ENCODE results near the gene CALML5. TPM values are rescaled to one million over a fixed set of nuclear protein-coding genes. Genes with fewer than 3 reads are reported as not detected.

CALML5 gene
- total RNA-seq, 1 experiment from 2014 or later, result not detected

DNA sequence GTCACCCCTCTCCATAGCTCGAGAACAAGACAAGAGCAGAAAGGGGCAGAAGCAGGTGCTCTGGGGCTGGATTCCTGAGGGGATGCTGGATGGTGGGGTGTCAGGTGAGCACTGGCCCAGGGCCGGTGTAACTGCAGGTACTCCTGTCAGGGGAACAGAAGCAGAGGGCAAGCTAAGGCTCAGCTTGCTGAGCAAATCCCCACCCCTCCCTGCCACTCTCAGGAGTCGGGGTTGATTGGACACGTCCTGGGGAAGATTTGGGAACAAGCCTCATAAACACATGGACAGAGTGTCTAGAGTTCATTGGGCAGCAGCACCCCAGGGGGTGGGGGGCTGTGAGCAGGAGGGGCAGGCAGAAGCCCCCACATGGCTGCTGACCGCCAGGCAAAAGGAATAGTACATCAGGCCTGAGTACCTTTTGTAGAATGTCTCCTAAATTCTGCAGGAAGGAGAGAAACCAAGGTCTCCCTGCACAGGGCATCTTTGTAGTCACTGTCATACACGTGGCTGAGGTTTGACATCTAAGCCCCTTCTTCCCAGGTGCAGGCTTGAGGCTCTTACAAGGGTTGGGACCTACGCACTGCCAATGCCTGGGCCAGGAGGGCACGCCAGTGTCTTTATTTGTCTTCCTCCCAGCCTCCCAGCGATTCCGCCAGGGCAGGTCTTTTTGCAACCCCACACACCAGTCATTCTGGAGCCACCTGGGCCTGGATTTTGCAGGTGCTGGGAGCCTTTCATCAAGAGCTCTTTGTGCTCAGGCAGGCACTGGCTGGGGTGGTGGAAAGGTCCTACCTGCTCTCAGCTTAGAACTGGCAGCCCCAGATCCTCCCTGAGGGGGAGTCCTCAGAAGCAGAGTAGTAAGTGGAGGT is 28.2 kb upstream of the CALML5 start:
- Histone ChIP-seq H3K27ac (no peak overlapping the region), H3K36me3 (no peaks in the 10 kb centered on the region), H3K27me3 (no peaks in the 10 kb centered on the region), H3K4me3 (no peak overlapping the region), H3K9me3 (replicated peaks) (no peaks in the 10 kb centered on the region), H3K4me1 (no peaks in the 10 kb centered on the region)
- DNase-seq, result no peak

- no peak for DNase-seq
- H3K27ac ChIP-seq, result no peak overlapping the region
- H3K4me3 ChIP-seq, result no peak overlapping the region
- H3K36me3 ChIP-seq, result no peaks in the 10 kb centered on the region
- no peaks in the 10 kb centered on the region for H3K4me1 ChIP-seq
- no peaks in the 10 kb centered on the region for H3K9me3 ChIP-seq (replicated peaks)
- H3K27me3 ChIP-seq, result no peaks in the 10 kb centered on the region
These were observed 27.4 kb upstream of the CALML5 start for GRCh38 chr10:5526691-5527331.

GRCh38 chr10:5525561-5526341 is 26.4 kb upstream of the CALML5 start:
- Histone ChIP-seq H3K4me3 (no peak overlapping the region), H3K27ac (no peak overlapping the region), H3K36me3 (no peaks in the 10 kb centered on the region), H3K9me3 (replicated peaks) (no peaks in the 10 kb centered on the region), H3K4me1 (no peaks in the 10 kb centered on the region), H3K27me3 (no peaks in the 10 kb centered on the region)
- no peak for DNase-seq

DNA sequence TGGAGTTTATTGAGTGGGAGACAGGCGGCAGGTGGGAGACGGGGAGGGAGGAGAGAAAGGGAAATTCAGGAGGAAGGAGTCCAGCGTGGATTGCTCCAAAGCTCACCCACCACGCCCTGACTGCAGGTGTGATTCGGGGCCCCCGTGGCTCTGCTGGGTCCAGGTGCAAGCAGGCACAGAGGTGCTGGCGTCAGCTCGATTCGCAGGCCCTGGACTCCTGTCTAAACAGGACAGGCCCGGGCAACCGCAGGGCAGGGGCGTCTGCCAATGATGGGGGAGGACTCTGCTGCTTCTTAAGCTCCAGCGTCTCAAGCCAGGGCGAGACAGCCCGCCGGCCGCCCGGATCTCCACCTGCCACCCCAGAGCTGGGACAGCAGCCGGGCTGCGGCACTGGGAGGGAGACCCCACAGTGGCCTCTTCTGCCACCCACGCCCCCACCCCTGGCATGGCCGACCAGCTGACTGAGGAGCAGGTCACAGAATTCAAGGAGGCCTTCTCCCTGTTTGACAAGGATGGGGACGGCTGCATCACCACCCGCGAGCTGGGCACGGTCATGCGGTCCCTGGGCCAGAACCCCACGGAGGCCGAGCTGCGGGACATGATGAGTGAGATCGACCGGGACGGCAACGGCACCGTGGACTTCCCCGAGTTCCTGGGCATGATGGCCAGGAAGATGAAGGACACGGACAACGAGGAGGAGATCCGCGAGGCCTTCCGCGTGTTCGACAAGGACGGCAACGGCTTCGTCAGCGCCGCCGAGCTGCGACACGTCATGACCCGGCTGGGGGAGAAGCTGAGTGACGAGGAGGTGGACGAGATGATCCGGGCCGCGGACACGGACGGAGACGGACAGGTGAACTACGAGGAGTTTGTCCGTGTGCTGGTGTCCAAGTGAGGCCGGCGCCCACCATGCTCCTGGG is 25.5 kb upstream of the CALML5 start, which contains the start of gene CALML3:
Gene CALML3 (plus strand): TSS at position 321 of the 920 bp plus-strand sequence. CDS start 125 bp downstream, at position 446.
- Histone ChIP-seq H3K36me3 (no peaks in the 10 kb centered on the region), H3K9me3 (replicated peaks) (no peaks in the 10 kb centered on the region), H3K4me1 (no peaks in the 10 kb centered on the region), H3K27me3 (no peaks in the 10 kb centered on the region), H3K4me3 (no peak within 1 kb of the TSS), H3K27ac (no peak within 1 kb of the TSS)
- DNase-seq, result no peak

DNA sequence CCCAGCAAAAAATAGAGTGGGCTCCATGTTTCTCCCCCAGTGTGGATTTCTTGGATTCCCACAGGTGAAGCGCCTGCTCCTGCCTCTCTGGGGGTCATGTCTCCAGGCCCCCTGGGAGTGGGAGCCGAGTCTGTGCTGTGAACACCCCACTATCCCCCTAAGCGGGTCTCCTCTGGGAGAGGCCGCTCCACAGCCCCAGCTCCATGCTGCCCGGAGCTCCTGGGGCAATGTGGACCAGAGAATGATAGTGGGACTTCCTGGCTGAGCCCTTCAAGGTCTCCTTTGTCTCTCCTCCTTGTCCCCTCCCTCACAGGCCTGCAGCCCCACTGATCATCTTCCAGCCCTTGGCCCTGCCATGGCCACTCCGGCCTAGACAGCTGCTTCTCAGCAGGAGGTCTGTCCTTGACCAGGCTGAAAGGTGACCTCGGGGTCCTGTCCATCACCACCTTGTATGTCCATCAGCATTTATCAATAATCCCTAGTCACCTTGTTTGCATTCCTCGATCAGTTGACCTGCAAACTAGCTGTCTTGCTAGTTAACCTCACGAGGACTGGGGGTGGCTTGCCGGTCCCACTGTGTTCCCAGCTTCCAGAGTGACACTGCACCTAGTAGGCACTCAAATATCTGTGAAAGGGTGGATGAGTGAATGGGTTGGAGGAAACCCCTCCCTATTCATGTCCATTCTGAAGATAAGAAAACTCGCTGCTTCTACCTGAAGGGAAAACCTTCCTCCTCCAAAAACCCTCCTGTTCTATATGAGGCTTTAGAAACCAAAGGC is 24.6 kb upstream of the CALML5 start:
- no peak overlapping the region for H3K4me3 ChIP-seq
- H3K27me3 ChIP-seq, result no peaks in the 10 kb centered on the region
- H3K36me3 ChIP-seq, result no peaks in the 10 kb centered on the region
- no peak overlapping the region for H3K27ac ChIP-seq
- H3K9me3 ChIP-seq (replicated peaks), result no peaks in the 10 kb centered on the region
- no peaks in the 10 kb centered on the region for H3K4me1 ChIP-seq
- DNase-seq, result no peak

- H3K9me3 ChIP-seq (replicated peaks), result no peaks in the 10 kb centered on the region
- no peak for DNase-seq
- no peaks in the 10 kb centered on the region for H3K27me3 ChIP-seq
- H3K27ac ChIP-seq, result no peak overlapping the region
- H3K4me1 ChIP-seq, result no peaks in the 10 kb centered on the region
- H3K36me3 ChIP-seq, result no peaks in the 10 kb centered on the region
- no peak overlapping the region for H3K4me3 ChIP-seq
These were observed 23.7 kb upstream of the CALML5 start for GRCh38 chr10:5522913-5523560.

DNA sequence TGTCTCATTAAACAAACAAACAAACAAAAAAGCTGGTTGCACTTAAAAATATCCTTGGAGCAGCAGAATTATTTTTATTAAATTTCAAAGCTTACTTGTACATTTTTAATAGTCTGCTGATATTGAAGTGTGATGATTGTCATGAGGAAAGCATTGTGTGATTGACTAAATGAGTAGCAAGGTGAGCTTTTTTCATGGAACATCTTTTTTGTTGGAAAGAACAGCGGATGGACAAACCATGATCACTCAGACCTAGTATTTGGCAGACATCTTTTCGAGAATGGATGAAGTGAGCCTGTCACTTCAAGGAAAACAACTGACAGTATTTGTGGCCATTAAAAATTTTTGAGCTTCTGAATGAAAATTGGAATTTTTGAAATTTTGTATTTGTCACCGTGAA is 19.7 kb upstream of the CALML5 start:
- H3K27ac ChIP-seq, result no peak overlapping the region
- no peak for DNase-seq
- H3K9me3 ChIP-seq (replicated peaks), result no peaks in the 10 kb centered on the region
- H3K27me3 ChIP-seq, result no peaks in the 10 kb centered on the region
- no peaks in the 10 kb centered on the region for H3K36me3 ChIP-seq
- no peak overlapping the region for H3K4me3 ChIP-seq
- no peaks in the 10 kb centered on the region for H3K4me1 ChIP-seq

DNA sequence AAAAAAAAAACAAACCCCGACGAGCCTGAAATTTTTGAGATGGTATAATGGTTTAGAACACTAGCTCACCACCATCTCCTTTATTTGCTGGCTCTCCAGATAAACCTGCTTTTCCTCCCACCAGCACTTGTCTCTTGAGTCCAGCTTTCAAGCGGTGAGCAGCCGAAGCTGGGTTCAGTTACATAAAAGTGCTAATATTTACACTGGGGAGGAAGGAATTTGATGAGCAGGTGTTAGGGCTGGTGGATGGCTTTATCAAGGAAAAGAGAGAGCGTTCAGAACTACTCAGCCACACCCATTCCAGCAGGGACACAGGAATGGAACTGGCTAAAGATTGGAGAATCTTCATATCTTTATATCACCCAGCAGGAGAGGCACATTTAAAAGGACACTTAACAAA is 18.8 kb upstream of the CALML5 start:
- no peaks in the 10 kb centered on the region for H3K36me3 ChIP-seq
- peak; percentile 22 to 56 for DNase-seq
- H3K27me3 ChIP-seq, result no peaks in the 10 kb centered on the region

GRCh38 chr10:5517546-5517945 is 18.2 kb upstream of the CALML5 start:
- Histone ChIP-seq H3K4me3 (no peak overlapping the region), H3K36me3 (no peaks in the 10 kb centered on the region), H3K27me3 (no peaks in the 10 kb centered on the region), H3K4me1 (no peaks in the 10 kb centered on the region), H3K9me3 (replicated peaks) (no peaks in the 10 kb centered on the region), H3K27ac (no peak overlapping the region)
- DNase-seq, result no peak

More for the DNA sequence above, 18.8 kb upstream of the CALML5 start:
- Histone ChIP-seq H3K9me3 (replicated peaks) (no peaks in the 10 kb centered on the region), H3K27ac (no peak overlapping the region), H3K4me1 (no peaks in the 10 kb centered on the region), H3K4me3 (no peak overlapping the region)

DNA sequence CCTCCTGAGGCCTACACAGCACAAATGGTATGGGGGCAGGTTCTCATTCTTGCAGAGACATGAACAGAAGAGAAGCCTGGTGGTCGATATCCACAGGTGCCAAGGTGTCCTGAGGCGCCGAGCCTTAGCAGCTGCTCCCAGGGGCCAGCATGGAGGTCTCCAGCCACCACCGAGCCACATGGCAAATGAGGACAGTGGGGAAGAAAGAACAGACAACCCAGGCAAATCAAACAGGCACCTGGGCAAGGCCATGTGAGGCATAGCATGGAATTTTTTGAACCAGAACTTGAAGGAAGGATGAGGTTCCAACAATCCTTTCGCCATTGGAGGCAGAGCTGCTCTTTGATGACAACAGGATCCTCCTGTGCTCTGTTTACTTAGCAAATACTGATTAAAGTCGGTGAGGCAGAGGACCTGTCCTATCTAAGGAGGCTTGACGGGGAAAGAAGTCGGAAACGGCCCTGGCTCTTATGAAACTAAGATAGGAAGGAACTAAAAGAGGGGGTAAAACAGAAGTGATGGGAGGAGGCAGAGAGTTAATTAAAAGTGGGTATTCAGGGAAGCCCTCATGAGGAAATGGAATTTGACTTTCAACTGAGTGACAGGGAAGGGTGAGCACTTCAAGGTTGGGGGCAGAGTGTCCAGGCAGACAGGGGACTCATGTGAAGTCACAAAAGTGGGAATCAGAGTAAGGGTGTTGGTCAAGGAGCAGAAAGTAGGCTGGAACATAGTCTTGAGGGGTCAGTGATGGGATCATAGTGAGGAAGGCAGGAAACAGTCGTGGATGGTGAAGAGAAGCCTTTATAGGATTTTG is 16.8 kb upstream of the CALML5 start:
- no peak for DNase-seq
- no peaks in the 10 kb centered on the region for H3K36me3 ChIP-seq
- H3K27ac ChIP-seq, result no peak overlapping the region

DNA sequence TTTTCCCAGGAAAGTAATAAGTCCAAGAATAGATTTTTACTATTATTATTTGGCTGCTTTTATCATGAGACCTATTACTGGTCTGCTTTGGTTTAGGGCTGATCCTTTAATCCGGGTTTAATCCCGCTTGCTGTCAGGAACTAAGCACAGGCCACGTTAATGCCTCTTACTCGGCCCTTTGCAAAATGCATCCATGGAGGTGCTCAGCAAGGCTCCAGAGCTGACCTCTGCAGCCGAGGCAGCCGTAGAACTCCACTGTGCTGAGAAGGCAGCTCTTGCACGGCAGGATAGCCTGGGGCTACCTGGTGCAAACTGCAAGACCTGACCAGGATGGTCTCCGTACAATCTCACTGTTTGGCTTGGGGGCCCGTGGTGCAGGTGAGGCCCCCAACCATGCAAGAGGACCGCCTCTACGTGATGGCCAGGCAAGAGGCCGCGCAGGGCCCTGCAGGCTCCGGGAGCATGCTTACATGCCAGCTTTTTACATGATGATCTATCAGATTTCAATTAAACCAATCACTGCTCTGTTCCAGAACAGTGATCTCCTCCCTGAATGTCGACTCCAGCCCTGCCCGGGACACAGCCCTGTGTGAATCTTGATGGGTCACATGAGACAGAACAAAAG is 15.0 kb upstream of the CALML5 start:
- Histone ChIP-seq H3K4me1 (no peaks in the 10 kb centered on the region), H3K27me3 (no peaks in the 10 kb centered on the region), H3K9me3 (replicated peaks) (no peaks in the 10 kb centered on the region), H3K4me3 (no peak overlapping the region), H3K27ac (no peak overlapping the region), H3K36me3 (no peaks in the 10 kb centered on the region)
- no peak for DNase-seq

More for the DNA sequence above, 16.8 kb upstream of the CALML5 start:
- H3K27me3 ChIP-seq, result no peaks in the 10 kb centered on the region
- H3K4me3 ChIP-seq, result no peak overlapping the region
- H3K9me3 ChIP-seq (replicated peaks), result no peaks in the 10 kb centered on the region
- no peaks in the 10 kb centered on the region for H3K4me1 ChIP-seq

DNA sequence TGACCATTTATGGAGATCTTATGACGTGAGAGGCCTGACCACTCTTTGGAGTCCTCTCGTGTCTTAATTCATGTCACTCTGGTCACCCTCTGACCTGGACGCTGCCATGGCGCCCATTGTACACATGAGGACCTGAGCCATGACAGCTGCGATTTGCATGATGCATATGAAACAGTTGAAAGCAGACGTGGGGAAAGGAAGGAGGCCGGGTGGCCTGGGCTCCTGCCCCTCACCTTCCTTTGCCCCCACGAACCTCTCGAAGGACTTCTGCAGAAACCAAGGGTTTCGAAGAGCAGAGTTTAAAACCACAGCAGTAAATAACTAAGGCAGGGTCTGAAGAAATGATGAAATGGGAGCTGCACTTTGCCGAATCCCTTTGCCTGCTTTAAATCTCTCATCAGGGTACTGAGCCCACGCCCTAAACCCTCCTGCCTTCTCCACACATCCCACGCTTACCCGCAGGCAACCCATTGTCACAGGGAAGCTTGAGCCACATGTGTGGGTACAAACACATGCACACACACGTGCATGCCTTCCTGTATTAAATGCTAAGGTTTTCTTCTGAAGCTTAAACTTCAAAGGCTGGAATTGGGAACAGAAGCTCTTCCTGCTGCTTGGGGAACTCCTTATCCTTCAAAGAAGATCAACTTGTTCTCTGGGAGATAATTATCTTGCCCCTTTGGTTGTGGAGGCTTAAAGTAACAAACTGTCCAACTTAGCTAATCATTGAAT is 13.7 kb upstream of the CALML5 start:
- no peak overlapping the region for H3K27ac ChIP-seq
- DNase-seq, result no peak

More for the DNA sequence above, 13.7 kb upstream of the CALML5 start:
- Histone ChIP-seq H3K4me1 (no peaks in the 10 kb centered on the region), H3K27me3 (no peaks in the 10 kb centered on the region), H3K4me3 (no peak overlapping the region), H3K9me3 (replicated peaks) (no peaks in the 10 kb centered on the region), H3K36me3 (no peaks in the 10 kb centered on the region)

Measured in SJCRH30 (cell line).